Liver (tissue), 3 donors: ENCODE measurements around the gene SCUBE1.

ENCODE experiments used
- ATF3 ChIP-seq: IDR thresholded peaks from 2 replicates; pipeline ENCODE4 v1.6.1; 2016; ENCODE audit warnings: antibody characterized with exemption
- CTCF ChIP-seq: fragments of 150-350 bp; IDR thresholded peaks from 2 replicates; pipeline ENCODE4 v1.5.1; 2017; ENCODE audit warnings: improper control_type of control experiment, low read depth, low read length; ENCODE audit not compliant: missing input control
- FOXA1 ChIP-seq: IDR thresholded peaks from 2 replicates; pipeline ENCODE4 v1.6.1; 2016; ENCODE audit warnings: antibody characterized with exemption
- GABPA ChIP-seq, 2 donors: IDR thresholded peaks in 1 of 2; conservative IDR thresholded peaks in 1 of 2; 2 replicates each; pipeline ENCODE4 v1.6.1; 2016; ENCODE audit warnings: antibody characterized with exemption in 2 of 2, mild to moderate bottlenecking in 1 of 2, moderate library complexity in 1 of 2
- JUND ChIP-seq, 2 donors: IDR thresholded peaks; 2 replicates each; pipeline ENCODE4 v1.6.1; 2016; ENCODE audit warnings: antibody characterized with exemption in 2 of 2
- MAX ChIP-seq: IDR thresholded peaks from 2 replicates; pipeline ENCODE4 v1.6.1; 2016; ENCODE audit warnings: antibody characterized with exemption
- RAD21 ChIP-seq, 2 donors: IDR thresholded peaks; 2 replicates each; pipeline ENCODE4 v1.6.1; 2016; ENCODE audit warnings: antibody characterized with exemption in 2 of 2, mild to moderate bottlenecking in 2 of 2
- REST ChIP-seq: IDR thresholded peaks from 2 replicates; pipeline ENCODE4 v1.6.1; 2016; ENCODE audit warnings: antibody characterized with exemption, mild to moderate bottlenecking
- RXRA ChIP-seq, 2 donors: IDR thresholded peaks; 2 replicates each; pipeline ENCODE4 v1.6.1; 2017 to 2018; ENCODE audit warnings: antibody characterized with exemption in 2 of 2, mild to moderate bottlenecking in 1 of 2
- TAF1 ChIP-seq: conservative IDR thresholded peaks from 2 replicates; pipeline ENCODE4 v1.6.1; 2016; ENCODE audit warnings: antibody characterized with exemption, mild to moderate bottlenecking
- YY1 ChIP-seq: IDR thresholded peaks from 2 replicates; pipeline ENCODE4 v1.6.1; 2016; ENCODE audit warnings: antibody characterized with exemption, mild to moderate bottlenecking
- ZBTB33 ChIP-seq: IDR thresholded peaks from 2 replicates; pipeline ENCODE4 v1.6.1; 2016; ENCODE audit warnings: antibody characterized with exemption
- donor health status: healthy.
- donor health status: healthy.

GRCh38 chr22:43228330-43228729, 114.8 kb downstream of the SCUBE1 start:
- TF ChIP-seq REST (no peak), RXRA (IDR thresholded peaks at IDR 0.05) (no peak), CTCF (no peak), YY1 (no peak), ATF3 (no peak), JUND (IDR thresholded peaks at IDR 0.05) (no peak), MAX (no peak), GABPA (IDR thresholded peaks at IDR 0.05 in 1 of 2, conservative IDR thresholded peaks at IDR 0.05 in 1 of 2) (no peak), TAF1 (no peak), ZBTB33 (no peak), RAD21 (IDR thresholded peaks at IDR 0.05) (peak in 1 of 2 donors; percentile 52), FOXA1 (no peak)
